ENCODE measurements around the gene BCL2L2.

GRCh38 chr14:23355871-23356435 lies 49.3 kb downstream of the BCL2L2 start:
- no peak for TF ChIP-seq ZNF565 (CRISPR knock-in tag; conservative IDR thresholded peaks at IDR 0.05; ENCODE audit: low read depth)
- TF ChIP-seq CSDC2 (CRISPR knock-in tag; IDR thresholded peaks at IDR 0.05), result no peak
- TF ChIP-seq, protein P1, sequence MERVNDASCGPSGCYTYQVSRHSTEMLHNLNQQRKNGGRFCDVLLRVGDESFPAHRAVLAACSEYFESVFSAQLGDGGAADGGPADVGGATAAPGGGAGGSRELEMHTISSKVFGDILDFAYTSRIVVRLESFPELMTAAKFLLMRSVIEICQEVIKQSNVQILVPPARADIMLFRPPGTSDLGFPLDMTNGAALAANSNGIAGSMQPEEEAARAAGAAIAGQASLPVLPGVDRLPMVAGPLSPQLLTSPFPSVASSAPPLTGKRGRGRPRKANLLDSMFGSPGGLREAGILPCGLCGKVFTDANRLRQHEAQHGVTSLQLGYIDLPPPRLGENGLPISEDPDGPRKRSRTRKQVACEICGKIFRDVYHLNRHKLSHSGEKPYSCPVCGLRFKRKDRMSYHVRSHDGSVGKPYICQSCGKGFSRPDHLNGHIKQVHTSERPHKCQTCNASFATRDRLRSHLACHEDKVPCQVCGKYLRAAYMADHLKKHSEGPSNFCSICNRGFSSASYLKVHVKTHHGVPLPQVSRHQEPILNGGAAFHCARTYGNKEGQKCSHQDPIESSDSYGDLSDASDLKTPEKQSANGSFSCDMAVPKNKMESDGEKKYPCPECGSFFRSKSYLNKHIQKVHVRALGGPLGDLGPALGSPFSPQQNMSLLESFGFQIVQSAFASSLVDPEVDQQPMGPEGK (CRISPR knock-in tag; IDR thresholded peaks at IDR 0.05; ENCODE audit: borderline replicate concordance), result no peak
- TF ChIP-seq GLIS3 (CRISPR knock-in tag; IDR thresholded peaks at IDR 0.05), result no peak
